Right lobe of liver (tissue), 6 donors: ENCODE measurements around the gene B3GALT4. TPM values are rescaled to one million over a fixed set of nuclear protein-coding genes. Genes with fewer than 3 reads are reported as not detected.

Experiments
- ATAC-seq, 4 donors: fragments of 200-7000 bp; cut with Tn5 transposase; one replicate each; pipeline ENCODE4 v1.9.1; 2020; ENCODE audit warnings: mild to moderate bottlenecking in 4 of 4, moderate library complexity in 4 of 4
- DNase-seq, 3 donors: peaks; one replicate each; pipeline ENCODE4 v3.0.0-alpha.2; 2020
- H3K27ac ChIP-seq, 3 donors: fragments of 200-600 bp; one replicate each; pipeline ENCODE4 v1.8.0; 2022
- H3K27me3 ChIP-seq, 2 donors: fragments of 200-600 bp; one replicate each; pipeline ENCODE4 v1.8.0; 2022
- H3K36me3 ChIP-seq, 4 donors: fragments of 200-600 bp; sonication (generic) in 1 of 4; one replicate each; pipeline versions ENCODE4 v1.5.1 to v1.8.0; 2017 to 2022; ENCODE audit warnings: control low read depth in 1 of 4
- H3K4me1 ChIP-seq, 4 donors: fragments of 200-600 bp; sonication (generic) in 1 of 4; one replicate each; pipeline versions ENCODE4 v1.5.1 to v1.8.0; 2017 to 2022; ENCODE audit warnings: control low read depth in 1 of 4
- H3K4me3 ChIP-seq, 3 donors: fragments of 200-600 bp; one replicate each; pipeline ENCODE4 v1.8.0; 2022
- H3K9me3 ChIP-seq, 4 donors: fragments of 200-600 bp; sonication (generic) in 1 of 4; one replicate each; pipeline versions ENCODE4 v1.5.1 to v1.8.0; 2017 to 2022; ENCODE audit warnings: control low read depth in 1 of 4
- CTCF ChIP-seq, 4 donors: fragments of 200-600 bp in 3 of 4; fragments of 450-650 bp in 1 of 4; IDR thresholded peaks; one replicate each; pipeline versions ENCODE4 v1.5.1 to v1.8.0; 2016 to 2022; ENCODE audit warnings: antibody characterized with exemption in 4 of 4, mild to moderate bottlenecking in 2 of 4
- POLR2A ChIP-seq: fragments of 450-650 bp; IDR thresholded peaks from one replicate; pipeline ENCODE4 v1.6.1; 2017; ENCODE audit warnings: antibody characterized with exemption, mild to moderate bottlenecking
- whole genome bisulfite sequencing: methylation state at CpG from one replicate; pipeline ENCODE4 v1.1.6; 2018; ENCODE audit warnings: low coverage, low lambda C conversion rate; ENCODE audit not compliant: insufficient coverage; ENCODE audit errors: missing lambda C conversion rate; 5-methylcytosine and 5-hydroxymethylcytosine counted together
- intact Hi-C, 2 donors: fragments of 100-400 bp; cut with DNase I; formaldehyde crosslinking; loops; one replicate each; pipeline versions ENCODE4 v1.11.2 to v1.14.1; 2022
- microRNA-seq, 2 donors: library from miRNA; unstranded; fragments of <30 nt; microRNA quantifications; one replicate each; pipeline ENCODE4, GENCODE V29; 2019 to 2020
- total RNA-seq, 6 experiments: library from RNA; depleted of rRNA in 2 of 6; stranded (reverse); fragments of >200 nt in 2 of 6; fragmentation: NEBNext Ultra II Directional in 3 of 6; extraction: Animal tissue kit (Norgen Biotek cat#: 25700) in 3 of 6; gene quantifications; one replicate each; pipeline versions ENCODE4 v1.1.0 to v1.2.4, GENCODE V29; 2016 to 2023
- donor health status: DM: no; HTN: yes; CAD: no.
- donor health status: DM: no; HTN: no; CAD: no.
- donor health status: DM: no; HTN: no; CAD: no.
- donor health status: DM: no; HTN: yes; CAD: no.
- donor health status: DM: no; HTN: yes; CAD: no.

The B3GALT4 gene
- total RNA-seq, 6 experiments from 2014 or later = 0.79 to 1.7 (median 1.4) TPM

- Histone ChIP-seq H3K9me3 (no peaks in the 10 kb centered on the region), H3K4me3 (no peak overlapping the region), H3K27me3 (no peaks in the 10 kb centered on the region), H3K4me1 (peaks cover 0 to 50% (median 12%) of the 10 kb centered on the region in 4 donors), H3K36me3 (peaks cover 0 to 24% (median 6%) of the 10 kb centered on the region in 4 donors), H3K27ac (peak overlapping the region in 1 of 3 donors; percentile 76)
- DNase-seq (peak in 1 of 3 donors; percentile 26), ATAC-seq (no peak)
- TF ChIP-seq CTCF (IDR thresholded peaks at IDR 0.05) (no peak), POLR2A (no peak)
- 83% methylated on average over 9 of the region's 9 CpGs for WGBS
- intact Hi-C loops = no loop called here
These were observed 44.3 kb downstream of the B3GALT4 start for GRCh38 chr6:33321227-33321626.

DNA sequence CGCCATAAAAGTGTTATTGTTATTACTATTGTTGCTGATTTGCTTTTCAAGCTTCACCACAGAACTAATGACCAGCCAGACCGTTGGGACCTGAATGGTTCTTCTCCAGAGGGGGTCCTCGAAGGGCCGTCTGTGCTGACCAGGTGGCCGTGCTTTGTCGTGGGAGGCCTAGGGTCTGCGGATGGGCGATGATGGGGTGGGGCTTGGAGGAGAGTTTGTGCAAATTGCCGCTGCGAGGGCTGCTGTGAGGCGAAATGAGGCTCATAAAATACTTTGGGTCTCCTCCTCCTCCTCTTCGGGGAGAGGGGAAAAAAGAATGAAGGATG lies 46.7 kb downstream of the B3GALT4 start:
- Histone ChIP-seq H3K4me1 (peaks cover 0 to 39% (median 12%) of the 10 kb centered on the region in 4 donors), H3K4me3 (peak overlapping the region; percentile 46 to 77 (median 66)), H3K27ac (peak overlapping the region; percentile 60 to 77 (median 71)), H3K27me3 (no peaks in the 10 kb centered on the region), H3K9me3 (no peaks in the 10 kb centered on the region), H3K36me3 (peaks cover 0 to 24% (median 6%) of the 10 kb centered on the region in 4 donors)
- intact Hi-C loops = no loop called here
- no peak for TF ChIP-seq CTCF (IDR thresholded peaks at IDR 0.05)
- TF ChIP-seq POLR2A = no peak
- ATAC-seq (no peak), DNase-seq (no peak)
- 3% methylated on average over 12 of the region's 12 CpGs for WGBS

- H3K27ac ChIP-seq = no peak overlapping the region
- TF ChIP-seq POLR2A (no peak), CTCF (IDR thresholded peaks at IDR 0.05) (no peak)
- WGBS = 17% methylated on average over 1 of the region's 7 CpGs
- H3K27me3 ChIP-seq = no peaks in the 10 kb centered on the region
- ATAC-seq = no peak
- no peaks in the 10 kb centered on the region for H3K9me3 ChIP-seq
- H3K4me3 ChIP-seq = peak overlapping the region in 2 of 3 donors; percentile 46 to 77
- intact Hi-C loops = no loop called here
- peaks cover 0 to 19% (median 5%) of the 10 kb centered on the region in 4 donors for H3K36me3 ChIP-seq
- no peak for DNase-seq
- peaks cover 0 to 33% (median 12%) of the 10 kb centered on the region in 4 donors for H3K4me1 ChIP-seq
These were observed 47.2 kb downstream of the B3GALT4 start for GRCh38 chr6:33324125-33324524.

Small RNA genes lying within 50 kb of the gene (microRNA-seq; reads per million reads assigned to microRNA genes)
- gene MIR6834 (0 reads per million in 2 donors), gene MIR6873 (0 reads per million in 2 donors)

Other genes starting within 250 kb of the B3GALT4 start
- gene HLA-DPA1, start 203.5 kb upstream of the B3GALT4 start, total RNA-seq = 10 to 100 TPM; 10.0 to 74.8 (median 26.3) TPM
- 10 to 100 TPM in 5 of 6 experiments, 1 to 10 TPM in 1; 8.6 to 66.7 (median 23.0) TPM for gene HLA-DPB1, start 201.1 kb upstream of the B3GALT4 start, total RNA-seq
- 1 to 10 TPM in 1 of 6 experiments, under 1 TPM in 5; 0.06 to 1.4 (median 0.61) TPM for gene COL11A2, start 84.7 kb upstream of the B3GALT4 start, total RNA-seq
- gene RXRB, start 76.5 kb upstream of the B3GALT4 start, total RNA-seq = 10 to 100 TPM; 10.1 to 28.2 (median 17.7) TPM
- 10 to 100 TPM; 33.5 to 61.4 (median 50.1) TPM for gene SLC39A7, start 76.3 kb upstream of the B3GALT4 start, total RNA-seq
- 10 to 100 TPM; 14.3 to 39.8 (median 33.8) TPM for gene HSD17B8, start 72.5 kb upstream of the B3GALT4 start, total RNA-seq
- 10 to 100 TPM in 4 of 6 experiments, 1 to 10 TPM in 2; 7.5 to 21.3 (median 19.7) TPM for gene RING1, start 68.6 kb upstream of the B3GALT4 start, total RNA-seq
- gene VPS52, start 5.2 kb upstream of the B3GALT4 start, total RNA-seq = 10 to 100 TPM; 16.4 to 35.1 (median 27.5) TPM
- 100 to 1,000 TPM; 504 to 932 (median 612) TPM for gene RPS18, start 5.0 kb upstream of the B3GALT4 start, total RNA-seq
- gene WDR46, start 12.1 kb downstream of the B3GALT4 start, total RNA-seq = 10 to 100 TPM; 13.1 to 35.2 (median 23.9) TPM
- 10 to 100 TPM; 23.8 to 35.2 (median 27.5) TPM for gene PFDN6, start 12.5 kb downstream of the B3GALT4 start, total RNA-seq
- gene RGL2, start 21.8 kb downstream of the B3GALT4 start, total RNA-seq = 10 to 100 TPM; 15.1 to 30.6 (median 23.3) TPM
- 100 to 1,000 TPM in 5 of 6 experiments, 10 to 100 TPM in 1; 89.2 to 140 (median 124) TPM for gene TAPBP, start 37.0 kb downstream of the B3GALT4 start, total RNA-seq
- gene ZBTB22, start 40.6 kb downstream of the B3GALT4 start, total RNA-seq = 1 to 10 TPM; 2.9 to 6.8 (median 4.9) TPM
- gene DAXX, start 45.8 kb downstream of the B3GALT4 start, total RNA-seq = 10 to 100 TPM; 11.3 to 28.8 (median 19.5) TPM
- 1 to 10 TPM in 3 of 6 experiments, under 1 TPM in 2, not detected in 1; 0.29 to 4.4 (median 1.3) TPM for gene KIFC1, start 114.7 kb downstream of the B3GALT4 start, total RNA-seq
- gene PHF1, start 133.9 kb downstream of the B3GALT4 start, total RNA-seq = 10 to 100 TPM; 14.7 to 21.3 (median 18.3) TPM
- 100 to 1,000 TPM in 3 of 6 experiments, 10 to 100 TPM in 3; 81.4 to 114 (median 97.4) TPM for gene CUTA, start 141.0 kb downstream of the B3GALT4 start, total RNA-seq
- 1 to 10 TPM; 1.8 to 4.1 (median 2.8) TPM for gene SYNGAP1, start 142.9 kb downstream of the B3GALT4 start, total RNA-seq
- gene ZBTB9, start 177.5 kb downstream of the B3GALT4 start, total RNA-seq = 1 to 10 TPM; 2.5 to 3.8 (median 2.9) TPM